Progenitor cell of endocrine pancreas (in vitro differentiated cells): Measurements from ENCODE around the gene FGFRL1. TPM values are rescaled to one million over a fixed set of nuclear protein-coding genes. Genes with fewer than 3 reads are reported as not detected.

Experiments
- DNase-seq: peaks from one replicate; pipeline ENCODE4 v3.0.0; 2021; ENCODE audit warnings: low spot score; ENCODE audit not compliant: unreplicated experiment
- H3K27ac Mint-ChIP-seq: 2 replicates; pipeline ENCODE4 v1.8.0; 2021; ENCODE audit warnings: mild to moderate bottlenecking, moderate library complexity, mixed read lengths
- H3K27me3 Mint-ChIP-seq: 2 replicates; pipeline ENCODE4 v1.8.0; 2021; ENCODE audit warnings: mixed read lengths
- H3K36me3 Mint-ChIP-seq: 2 replicates; pipeline ENCODE4 v1.8.0; 2022; ENCODE audit warnings: mixed read lengths; ENCODE audit not compliant: insufficient read depth
- H3K4me1 Mint-ChIP-seq: 2 replicates; pipeline ENCODE4 v1.8.0; 2021; ENCODE audit warnings: low read depth, mixed read lengths
- H3K4me3 Mint-ChIP-seq: 2 replicates; pipeline ENCODE4 v1.8.0; 2021; ENCODE audit warnings: low read depth, mild to moderate bottlenecking, moderate library complexity, mixed read lengths
- H3K9me3 Mint-ChIP-seq: 2 replicates; pipeline ENCODE4 v1.8.0; 2021; ENCODE audit warnings: low read depth, mixed read lengths
- total RNA-seq: library from RNA; stranded (reverse); gene quantifications from 2 replicates; pipeline ENCODE4 v1.2.1, GENCODE V29; 2021
- TF ChIP-seq, protein P1 (sequence below): fragments of 200-600 bp; sonication (generic); IDR thresholded peaks from one replicate; pipeline ENCODE4 v1.5.0; 2021; ENCODE audit warnings: antibody characterized with exemption, mild to moderate bottlenecking; ENCODE audit not compliant: unreplicated experiment

FGFRL1 gene
- total RNA-seq, 1 donor from 2014 or later: 126 TPM

- no peaks in the 10 kb centered on the region for H3K36me3 Mint-ChIP-seq
- no peaks in the 10 kb centered on the region for H3K9me3 Mint-ChIP-seq
- H3K27me3 Mint-ChIP-seq: peaks cover 3% of the 10 kb centered on the region
- DNase-seq: no peak
- peaks cover 16% of the 10 kb centered on the region for H3K4me1 Mint-ChIP-seq
- TF ChIP-seq, protein P1, sequence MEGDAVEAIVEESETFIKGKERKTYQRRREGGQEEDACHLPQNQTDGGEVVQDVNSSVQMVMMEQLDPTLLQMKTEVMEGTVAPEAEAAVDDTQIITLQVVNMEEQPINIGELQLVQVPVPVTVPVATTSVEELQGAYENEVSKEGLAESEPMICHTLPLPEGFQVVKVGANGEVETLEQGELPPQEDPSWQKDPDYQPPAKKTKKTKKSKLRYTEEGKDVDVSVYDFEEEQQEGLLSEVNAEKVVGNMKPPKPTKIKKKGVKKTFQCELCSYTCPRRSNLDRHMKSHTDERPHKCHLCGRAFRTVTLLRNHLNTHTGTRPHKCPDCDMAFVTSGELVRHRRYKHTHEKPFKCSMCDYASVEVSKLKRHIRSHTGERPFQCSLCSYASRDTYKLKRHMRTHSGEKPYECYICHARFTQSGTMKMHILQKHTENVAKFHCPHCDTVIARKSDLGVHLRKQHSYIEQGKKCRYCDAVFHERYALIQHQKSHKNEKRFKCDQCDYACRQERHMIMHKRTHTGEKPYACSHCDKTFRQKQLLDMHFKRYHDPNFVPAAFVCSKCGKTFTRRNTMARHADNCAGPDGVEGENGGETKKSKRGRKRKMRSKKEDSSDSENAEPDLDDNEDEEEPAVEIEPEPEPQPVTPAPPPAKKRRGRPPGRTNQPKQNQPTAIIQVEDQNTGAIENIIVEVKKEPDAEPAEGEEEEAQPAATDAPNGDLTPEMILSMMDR: no peak
- H3K27ac Mint-ChIP-seq: no peak overlapping the region
- no peak overlapping the region for H3K4me3 Mint-ChIP-seq
These were observed 29.1 kb upstream of the FGFRL1 start for GRCh38 chr4:982291-982690.

DNA sequence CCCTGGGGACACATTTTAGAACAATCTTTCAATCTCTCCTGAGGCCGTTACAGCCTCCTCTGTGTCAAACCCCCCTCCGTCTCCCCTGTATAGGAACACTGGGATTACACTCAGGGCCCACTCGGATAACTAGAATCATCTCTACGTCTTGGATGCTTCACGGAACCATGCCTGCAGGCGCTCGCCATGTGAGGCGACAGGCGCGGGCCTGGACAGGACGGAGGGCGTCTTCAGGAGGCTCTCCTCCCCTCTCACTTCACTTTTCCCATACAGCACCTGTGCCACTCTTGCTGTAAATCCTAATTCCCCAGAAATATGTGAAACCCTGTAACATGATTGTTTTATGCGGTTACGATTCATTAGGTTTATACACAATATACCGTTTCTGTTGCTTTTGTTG lies 28.6 kb upstream of the FGFRL1 start:
- no peak for DNase-seq
- Mint-ChIP-seq H3K9me3 (no peaks in the 10 kb centered on the region), H3K4me1 (peaks cover 18% of the 10 kb centered on the region), H3K27me3 (peaks cover 3% of the 10 kb centered on the region), H3K27ac (no peak overlapping the region), H3K4me3 (no peak overlapping the region), H3K36me3 (no peaks in the 10 kb centered on the region)
- TF ChIP-seq, protein P1: no peak

- Mint-ChIP-seq H3K36me3 (no peaks in the 10 kb centered on the region), H3K27me3 (peaks cover 3% of the 10 kb centered on the region), H3K4me1 (peaks cover 18% of the 10 kb centered on the region), H3K9me3 (no peaks in the 10 kb centered on the region), H3K27ac (no peak overlapping the region), H3K4me3 (peak overlapping the region; percentile 92)
- TF ChIP-seq, protein P1: no peak
- DNase-seq: no peak
These were observed 26.9 kb upstream of the FGFRL1 start for GRCh38 chr4:984336-985054.

DNA sequence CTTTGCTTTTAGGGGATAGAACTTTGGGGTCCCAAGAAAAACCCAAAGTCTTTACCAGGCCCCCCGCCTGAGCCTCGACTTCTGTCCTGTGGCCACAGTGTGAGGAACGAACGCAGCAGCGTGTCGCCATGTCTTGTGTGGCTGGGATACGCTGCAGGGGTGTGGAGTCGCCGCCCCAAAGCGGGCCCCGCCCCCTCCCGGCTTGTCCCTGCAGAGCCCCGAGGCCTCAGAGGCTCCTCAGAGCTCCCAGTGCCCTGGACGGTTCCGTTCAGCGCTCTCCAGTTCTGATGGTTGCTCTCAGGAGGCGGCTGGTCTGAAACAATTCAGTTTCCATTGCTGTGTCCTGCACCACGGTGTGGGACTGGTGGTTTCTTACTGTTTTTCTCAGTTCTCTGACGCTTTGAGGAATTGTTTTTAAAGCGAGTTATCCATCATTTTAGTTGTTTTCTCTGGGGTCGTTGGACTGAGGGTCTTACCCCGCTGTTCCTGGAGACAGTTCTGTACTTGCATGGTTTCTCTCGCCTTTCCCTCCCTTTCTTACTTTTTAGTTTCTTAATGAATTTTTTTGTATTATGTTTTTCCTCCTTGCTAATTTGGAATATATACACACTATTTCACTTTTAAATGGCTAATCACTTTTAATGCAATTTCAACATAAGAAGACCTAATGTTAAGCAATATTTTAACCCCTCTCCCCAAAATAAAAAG lies 26.1 kb upstream of the FGFRL1 start:
- H3K4me3 Mint-ChIP-seq: peak overlapping the region; percentile 92
- no peaks in the 10 kb centered on the region for H3K36me3 Mint-ChIP-seq
- no peak overlapping the region for H3K27ac Mint-ChIP-seq
- TF ChIP-seq, protein P1: no peak
- H3K9me3 Mint-ChIP-seq: no peaks in the 10 kb centered on the region
- peaks cover 18% of the 10 kb centered on the region for H3K4me1 Mint-ChIP-seq
- DNase-seq: no peak
- H3K27me3 Mint-ChIP-seq: no peaks in the 10 kb centered on the region

DNA sequence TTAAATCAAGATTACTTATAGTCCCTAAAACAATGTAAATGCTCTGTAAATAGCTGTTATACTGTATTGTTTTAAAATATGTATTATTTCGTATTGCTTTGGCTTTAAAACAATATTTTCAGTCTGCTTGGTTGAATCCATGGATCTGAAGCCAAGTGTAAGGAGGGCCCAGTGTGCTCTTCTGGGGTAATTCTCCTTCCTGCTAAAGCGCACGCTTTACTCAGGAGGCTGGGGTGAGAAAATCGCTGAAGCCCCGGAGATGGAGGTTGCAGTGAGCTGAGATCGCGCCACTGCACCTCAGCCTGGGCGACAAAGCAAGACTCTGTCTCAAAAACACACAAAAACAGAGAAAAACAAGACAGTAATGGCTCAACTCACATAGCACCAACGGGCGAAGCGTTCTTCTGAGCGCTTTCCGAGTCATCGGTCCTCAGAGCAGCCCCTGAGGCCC lies 25.0 kb upstream of the FGFRL1 start:
- Mint-ChIP-seq H3K27me3 (no peaks in the 10 kb centered on the region), H3K36me3 (no peaks in the 10 kb centered on the region), H3K27ac (peak overlapping the region; percentile 91), H3K4me3 (peak overlapping the region; percentile 92), H3K4me1 (peaks cover 18% of the 10 kb centered on the region), H3K9me3 (no peaks in the 10 kb centered on the region)
- TF ChIP-seq, protein P1: no peak
- no peak for DNase-seq
